C4-2B (cell line): ENCODE data around the gene EIF2S2.

ENCODE experiments used
- H3K27ac ChIP-seq: fragments of 450-650 bp; 2 replicates; pipeline ENCODE4 v1.5.1; 2017
- CTCF ChIP-seq: fragments of 450-650 bp; conservative IDR thresholded peaks from 2 replicates; pipeline ENCODE4 v1.5.1; 2017; ENCODE audit warnings: mild to moderate bottlenecking
- ZFX ChIP-seq: fragments of 450-650 bp; IDR thresholded peaks from 2 replicates; pipeline ENCODE4 v1.6.1; 2017

EIF2S2 gene

GRCh38 chr20:34110745-34111641 lies 1.1 kb downstream of the EIF2S2 start:
- peak overlapping the region; percentile 99 for H3K27ac ChIP-seq
- TF ChIP-seq ZFX (no peak), CTCF (no peak; the same call in 1 of the 2 replicates)

GRCh38 chr20:34110025-34110744 lies 1.9 kb downstream of the EIF2S2 start:
- no peak overlapping the region for H3K27ac ChIP-seq
- TF ChIP-seq CTCF (no peak), ZFX (no peak)

GRCh38 chr20:34109442-34109841 lies 2.6 kb downstream of the EIF2S2 start:
- TF ChIP-seq ZFX (no peak), CTCF (no peak)
- no peak overlapping the region for H3K27ac ChIP-seq

GRCh38 chr20:34108616-34109174 lies 3.3 kb downstream of the EIF2S2 start:
- TF ChIP-seq CTCF (no peak), ZFX (no peak)
- no peak overlapping the region for H3K27ac ChIP-seq

- no peak for TF ChIP-seq ZFX
- no peak for TF ChIP-seq CTCF
- H3K27ac ChIP-seq = no peak overlapping the region
Measured at GRCh38 chr20:34105978-34106675, 5.9 kb downstream of the EIF2S2 start.

- H3K27ac ChIP-seq = no peak overlapping the region
- TF ChIP-seq CTCF = no peak
- no peak for TF ChIP-seq ZFX
Measured at GRCh38 chr20:34104059-34104458, 8.0 kb downstream of the EIF2S2 start.
